IPS DF 6.9 (cell line): ENCODE data around the gene TBC1D32.
"Not testable (repeated sequence)": the region's sequence is repeated elsewhere in the genome, so short reads cannot be mapped to it uniquely, and the experiment has no call there.

Experiments
- DNase-seq: peaks from one replicate; pipeline ENCODE4 v3.0.0-alpha.2; 2013; ENCODE audit warnings: low read depth, low spot score
- H3K27ac ChIP-seq: one replicate; pipeline ENCODE4 v1.5.1; 2013; ENCODE audit warnings: low read length, control low read depth
- H3K27me3 ChIP-seq: 2 replicates; pipeline ENCODE4 v1.6.1; 2013; ENCODE audit warnings: mild to moderate bottlenecking, low read length; ENCODE audit not compliant: control insufficient read depth, insufficient read depth
- H3K36me3 ChIP-seq: 2 replicates; pipeline ENCODE4 v1.6.1; 2013; ENCODE audit warnings: low read length; ENCODE audit not compliant: control insufficient read depth, insufficient read depth
- H3K4me1 ChIP-seq: 2 replicates; pipeline ENCODE4 v1.6.1; 2013; ENCODE audit warnings: low read length; ENCODE audit not compliant: control insufficient read depth, insufficient read depth
- H3K4me3 ChIP-seq: 2 replicates; pipeline ENCODE4 v1.5.1; 2013; ENCODE audit warnings: mild to moderate bottlenecking, low read length
- H3K9me3 ChIP-seq: 2 replicates; pipeline ENCODE4 v1.6.1; 2013; ENCODE audit warnings: low read length, inconsistent platforms; ENCODE audit not compliant: control insufficient read depth, insufficient read depth
- WGBS: extraction: QIAGEN DNeasy Blood & Tissue Kit; methylation state at CpG from one replicate; pipeline ENCODE4 v1.1.7; 2013; ENCODE audit warnings: mixed read lengths, missing lambda C conversion rate; ENCODE audit not compliant: insufficient read length, insufficient coverage; 5-methylcytosine and 5-hydroxymethylcytosine counted together

The TBC1D32 gene

GRCh38 chr6:121188356-121188755 lies 145.9 kb downstream of the TBC1D32 start:
- Histone ChIP-seq H3K4me1 (0 out of 2 replicates have a peak, but pooled peaks cover 1% of the 10 kb centered on the region), H3K36me3 (no peaks in the 10 kb centered on the region), H3K27me3 (no peaks in the 10 kb centered on the region), H3K9me3 (no peaks in the 10 kb centered on the region), H3K4me3 (no peak overlapping the region), H3K27ac (no peak overlapping the region)
- no CpG with 5 or more reads among the region's 1 CpG for WGBS
- DNase-seq: no peak

- Histone ChIP-seq H3K27ac (no peak overlapping the region), H3K36me3 (no peaks in the 10 kb centered on the region), H3K9me3 (no peaks in the 10 kb centered on the region), H3K27me3 (no peaks in the 10 kb centered on the region), H3K4me1 (0 out of 2 replicates have a peak, but pooled peaks cover 1% of the 10 kb centered on the region), H3K4me3 (no peak overlapping the region)
- DNase-seq: no peak
- no CpG with 5 or more reads among the region's 1 CpG for WGBS
Observed at GRCh38 chr6:121187833-121188200, 146.5 kb downstream of the TBC1D32 start.

- DNase-seq: no peak
- 0 out of 2 replicates have a peak, but pooled peaks cover 1% of the 10 kb centered on the region for H3K4me1 ChIP-seq
- WGBS: no CpG with 5 or more reads among the region's 1 CpG
- no peaks in the 10 kb centered on the region for H3K36me3 ChIP-seq
- no peaks in the 10 kb centered on the region for H3K9me3 ChIP-seq
- H3K27me3 ChIP-seq: no peaks in the 10 kb centered on the region
- no peak overlapping the region for H3K27ac ChIP-seq
- H3K4me3 ChIP-seq: no peak overlapping the region
Observed at GRCh38 chr6:121187200-121187832, 147.0 kb downstream of the TBC1D32 start.

- DNase-seq: no peak
- H3K27me3 ChIP-seq: no peaks in the 10 kb centered on the region
- no CpG with 5 or more reads among the region's 1 CpG for WGBS
- no peaks in the 10 kb centered on the region for H3K36me3 ChIP-seq
- H3K4me1 ChIP-seq: 0 out of 2 replicates have a peak, but pooled peaks cover 1% of the 10 kb centered on the region
- H3K9me3 ChIP-seq: no peaks in the 10 kb centered on the region
- no peak overlapping the region for H3K27ac ChIP-seq
- no peak overlapping the region for H3K4me3 ChIP-seq
Observed at GRCh38 chr6:121183742-121184141, 150.5 kb downstream of the TBC1D32 start.

- no peaks in the 10 kb centered on the region for H3K27me3 ChIP-seq
- no peak overlapping the region for H3K4me3 ChIP-seq
- H3K27ac ChIP-seq: no peak overlapping the region
- no peaks in the 10 kb centered on the region for H3K36me3 ChIP-seq
- DNase-seq: no peak
- no CpG with 5 or more reads among the region's 3 CpGs for WGBS
- no peaks in the 10 kb centered on the region for H3K9me3 ChIP-seq
- H3K4me1 ChIP-seq: no peaks in the 10 kb centered on the region
Observed at GRCh38 chr6:121175827-121176226, 158.5 kb downstream of the TBC1D32 start.

GRCh38 chr6:121172451-121172850 lies 161.8 kb downstream of the TBC1D32 start:
- H3K4me3 ChIP-seq, H3K27ac ChIP-seq, DNase-seq, H3K9me3 ChIP-seq, H3K4me1 ChIP-seq, H3K36me3 ChIP-seq, H3K27me3 ChIP-seq: not testable (repeated sequence)
- WGBS: no CpG with 5 or more reads among the region's 1 CpG

- DNase-seq: no peak
- H3K27ac ChIP-seq: no peak overlapping the region
- H3K27me3 ChIP-seq: no peaks in the 10 kb centered on the region
- no peaks in the 10 kb centered on the region for H3K9me3 ChIP-seq
- no peaks in the 10 kb centered on the region for H3K36me3 ChIP-seq
- H3K4me3 ChIP-seq: no peak overlapping the region
- whole genome bisulfite sequencing: no CpG with 5 or more reads among the region's 4 CpGs
- H3K4me1 ChIP-seq: no peaks in the 10 kb centered on the region
Observed at GRCh38 chr6:121171879-121172278, 162.4 kb downstream of the TBC1D32 start.

GRCh38 chr6:121161886-121162285 lies 172.4 kb downstream of the TBC1D32 start:
- no peaks in the 10 kb centered on the region for H3K36me3 ChIP-seq
- no peak overlapping the region for H3K27ac ChIP-seq
- no peaks in the 10 kb centered on the region for H3K9me3 ChIP-seq
- H3K27me3 ChIP-seq: no peaks in the 10 kb centered on the region
- no peaks in the 10 kb centered on the region; the same call in 1 of the 2 replicates for H3K4me1 ChIP-seq
- H3K4me3 ChIP-seq: no peak overlapping the region
- DNase-seq: no peak

- WGBS: no CpG with 5 or more reads among the region's 2 CpGs
- Histone ChIP-seq H3K36me3 (no peaks in the 10 kb centered on the region), H3K27me3 (no peaks in the 10 kb centered on the region), H3K4me1 (no peaks in the 10 kb centered on the region; the same call in 1 of the 2 replicates), H3K27ac (no peak overlapping the region), H3K4me3 (no peak overlapping the region), H3K9me3 (no peaks in the 10 kb centered on the region)
- no peak for DNase-seq
Observed at GRCh38 chr6:121160276-121160675, 174.0 kb downstream of the TBC1D32 start.

- Histone ChIP-seq H3K27ac (no peak overlapping the region), H3K27me3 (no peaks in the 10 kb centered on the region), H3K36me3 (no peaks in the 10 kb centered on the region), H3K4me1 (no peaks in the 10 kb centered on the region; the same call in 1 of the 2 replicates), H3K4me3 (no peak overlapping the region), H3K9me3 (no peaks in the 10 kb centered on the region)
- no peak for DNase-seq
Observed at GRCh38 chr6:121158891-121159290, 175.4 kb downstream of the TBC1D32 start.

- DNase-seq: no peak
- H3K4me1 ChIP-seq: no peaks in the 10 kb centered on the region; the same call in 1 of the 2 replicates
- no peaks in the 10 kb centered on the region for H3K36me3 ChIP-seq
- no peak overlapping the region for H3K4me3 ChIP-seq
- no peak overlapping the region for H3K27ac ChIP-seq
- no peaks in the 10 kb centered on the region for H3K9me3 ChIP-seq
- H3K27me3 ChIP-seq: no peaks in the 10 kb centered on the region
Observed at GRCh38 chr6:121158438-121158837, 175.8 kb downstream of the TBC1D32 start.
